CD4-positive, alpha-beta T cell treated with Interleukin-4 for 4 hours (primary cell): ENCODE data around the gene HMSD.
"Not testable (repeated sequence)": the region's sequence is repeated elsewhere in the genome, so short reads cannot be mapped to it uniquely, and the experiment has no call there.

Source experiments
- DNase-seq: peaks from one replicate; pipeline ENCODE4 v3.0.0-alpha.2; 2020

The HMSD gene

DNA sequence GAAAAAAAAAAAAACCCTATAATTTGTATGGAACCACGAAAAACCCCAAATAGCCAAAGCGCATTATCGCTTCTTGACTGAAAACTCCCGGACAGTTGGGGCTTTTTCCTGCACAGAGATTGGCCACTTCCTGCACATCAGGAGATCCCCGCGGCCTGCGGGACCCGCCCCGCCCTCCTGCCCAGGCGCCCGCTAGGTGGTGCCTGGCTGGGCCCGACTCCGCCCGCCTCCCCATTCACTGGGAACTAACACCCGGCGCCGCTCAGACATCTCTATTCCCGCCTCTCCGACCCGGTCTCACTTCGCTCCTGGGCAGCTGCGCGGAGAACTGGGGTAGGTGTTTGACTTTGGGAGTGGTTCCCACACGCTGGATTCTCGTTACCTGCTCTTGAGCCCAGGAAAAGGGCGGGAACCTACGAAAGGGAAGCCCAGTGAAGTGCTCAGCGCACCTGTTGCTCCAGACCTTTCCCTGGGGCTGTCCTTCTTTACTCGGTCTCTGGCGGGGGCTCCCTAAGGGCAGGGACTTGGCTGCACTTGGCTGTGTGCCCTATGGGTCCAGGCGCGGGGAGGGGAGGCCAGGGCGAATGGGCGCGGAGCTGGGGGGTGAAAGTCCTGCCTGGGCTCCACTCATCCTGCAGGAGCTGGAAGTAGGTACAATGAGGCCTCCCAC is at the start of gene HMSD:
Gene HMSD, plus strand, starts transcription at position 234 of the 670 bp plus-strand sequence. CDS start 4,155 bp downstream, outside the sequence.
- peak; percentile 46 for DNase-seq

DNA sequence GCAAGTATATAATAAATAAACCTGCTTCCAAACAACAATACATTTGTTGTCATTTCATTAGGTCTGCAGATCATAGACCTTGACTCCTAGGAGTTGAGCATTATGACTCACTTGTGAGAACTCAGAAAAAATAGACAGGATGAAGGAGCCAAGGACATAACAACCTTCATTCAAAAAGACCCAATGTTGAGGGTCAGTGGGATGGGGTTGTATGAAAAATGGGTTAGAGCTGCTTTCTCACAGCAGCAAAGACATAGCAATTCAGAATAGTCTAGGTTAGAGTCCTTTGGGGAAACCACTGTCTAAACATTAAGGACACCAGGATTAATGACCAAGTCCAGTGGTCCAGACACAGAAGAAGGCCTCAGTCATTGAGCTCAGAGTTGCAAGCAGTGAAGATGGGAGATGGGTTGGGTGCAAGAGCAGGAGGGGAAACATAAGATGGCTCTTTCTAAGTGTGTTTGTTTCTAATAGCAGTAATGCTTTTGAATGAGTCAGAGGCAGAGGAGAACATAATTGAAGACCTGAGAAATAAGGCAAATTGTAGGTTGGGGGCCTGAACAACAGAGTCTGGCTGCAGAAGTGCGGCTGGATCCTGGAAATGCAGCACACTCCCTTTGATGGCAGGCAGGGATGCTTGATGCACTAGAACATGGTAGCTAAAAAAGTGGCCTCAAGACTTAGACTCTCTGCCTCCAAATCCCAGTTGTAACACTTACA is 45.1 kb upstream of the HMSD start:
- no peak for DNase-seq

- DNase-seq: no peak
Measured at GRCh38 chr18:63904694-63905093, 44.4 kb upstream of the HMSD start.

GRCh38 chr18:63905361-63905760 is 43.7 kb upstream of the HMSD start:
- no peak for DNase-seq

DNA sequence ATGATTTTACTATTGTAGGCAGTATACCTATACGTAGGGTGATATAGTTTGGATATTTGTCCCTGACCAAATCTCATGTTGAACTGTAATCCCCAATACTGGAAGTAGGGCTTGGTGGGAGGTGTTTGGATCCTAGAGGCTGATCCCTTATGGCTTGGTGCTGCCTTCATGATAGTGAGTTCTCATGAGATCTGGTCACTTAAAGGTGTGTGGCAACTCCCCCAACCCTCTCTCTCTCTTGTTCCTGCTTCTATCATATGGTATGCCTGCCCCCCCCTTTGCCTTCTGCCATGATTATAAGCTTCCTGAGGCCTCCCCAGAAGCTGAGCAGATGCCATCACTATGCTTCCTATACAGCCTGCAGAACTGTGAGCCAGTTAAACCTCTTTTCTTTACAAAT is 43.0 kb upstream of the HMSD start:
- DNase-seq: no peak

DNA sequence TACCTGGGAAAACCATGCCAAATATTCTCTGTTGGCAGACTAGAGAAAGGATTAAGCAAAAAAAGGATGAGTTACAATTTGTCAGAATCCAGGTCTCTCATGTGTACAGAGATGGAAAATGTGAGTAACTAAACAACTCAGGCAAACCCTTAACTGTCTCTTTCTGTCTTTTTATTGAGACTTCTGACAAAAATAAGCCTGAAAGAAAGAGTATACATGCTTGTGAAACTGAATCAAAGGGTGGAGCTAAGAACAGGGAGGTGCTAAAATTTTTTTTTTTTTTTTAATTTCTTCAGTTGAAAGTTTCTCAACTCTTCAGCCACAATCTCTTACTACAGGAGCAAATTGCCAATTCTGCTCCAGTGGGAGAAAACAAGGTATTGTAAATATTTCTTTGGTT is 41.4 kb upstream of the HMSD start, which contains the start of gene SERPINB10:
Gene SERPINB10, plus strand, starts transcription at position 295 of the 400 bp plus-strand sequence. CDS start 7,553 bp downstream, outside the sequence.
- DNase-seq: no peak

- DNase-seq: no peak
Measured at GRCh38 chr18:63908858-63909257, 40.2 kb upstream of the HMSD start.

DNA sequence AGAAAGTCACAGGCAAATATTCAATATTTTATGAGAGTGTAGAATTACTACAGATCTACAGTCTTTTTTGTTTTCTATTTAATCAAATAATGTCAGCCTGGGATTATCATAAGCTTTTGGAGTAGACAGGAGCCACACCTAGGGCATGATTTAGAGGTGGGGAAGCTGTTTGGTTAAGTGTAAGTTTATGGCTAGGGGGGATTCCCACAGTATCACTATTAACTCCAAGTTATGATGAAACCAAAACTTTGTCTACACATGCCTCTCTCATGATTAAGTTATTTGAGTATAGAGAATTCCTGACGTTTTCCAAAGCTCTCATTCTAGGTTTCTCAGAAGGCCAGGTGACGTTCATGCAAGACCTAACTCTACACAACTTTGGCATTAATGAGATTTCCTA is 39.2 kb upstream of the HMSD start:
- no peak for DNase-seq

DNA sequence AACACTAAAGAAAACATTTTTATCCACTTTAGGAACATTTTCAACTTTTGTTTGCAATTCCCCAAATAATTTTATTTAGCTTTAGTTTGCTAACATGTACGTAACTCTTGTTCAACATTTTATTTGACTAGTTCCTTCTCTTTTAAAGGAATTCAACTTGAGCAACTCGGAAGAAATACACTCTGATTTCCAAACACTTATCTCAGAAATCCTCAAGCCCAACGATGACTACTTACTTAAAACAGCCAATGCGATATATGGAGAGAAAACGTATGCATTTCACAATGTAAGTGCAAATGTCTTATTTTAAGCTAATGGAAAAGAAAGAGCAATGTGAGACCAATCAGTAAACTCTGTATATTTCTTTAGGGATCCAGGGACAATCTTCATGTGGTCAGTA is 31.3 kb upstream of the HMSD start:
- DNase-seq: no peak

DNA sequence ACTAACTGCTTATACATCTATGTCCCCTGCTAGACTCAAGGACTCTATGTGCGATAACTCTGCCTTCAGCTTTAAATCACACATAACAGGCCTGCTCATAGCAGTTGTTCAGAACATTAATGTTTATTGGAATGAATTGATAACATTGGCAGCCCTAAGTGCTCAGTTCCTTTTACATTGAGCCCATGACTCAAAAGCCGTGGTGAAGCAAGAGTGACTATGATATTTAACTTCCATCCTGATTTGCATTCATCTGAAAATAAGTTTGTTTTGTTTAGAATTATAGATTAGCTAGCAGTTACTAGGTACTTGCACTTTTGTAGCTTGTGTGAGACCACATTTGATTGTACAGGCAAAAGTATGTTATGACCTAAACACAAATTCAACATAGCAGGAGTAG is 27.1 kb upstream of the HMSD start:
- DNase-seq: no peak

DNA sequence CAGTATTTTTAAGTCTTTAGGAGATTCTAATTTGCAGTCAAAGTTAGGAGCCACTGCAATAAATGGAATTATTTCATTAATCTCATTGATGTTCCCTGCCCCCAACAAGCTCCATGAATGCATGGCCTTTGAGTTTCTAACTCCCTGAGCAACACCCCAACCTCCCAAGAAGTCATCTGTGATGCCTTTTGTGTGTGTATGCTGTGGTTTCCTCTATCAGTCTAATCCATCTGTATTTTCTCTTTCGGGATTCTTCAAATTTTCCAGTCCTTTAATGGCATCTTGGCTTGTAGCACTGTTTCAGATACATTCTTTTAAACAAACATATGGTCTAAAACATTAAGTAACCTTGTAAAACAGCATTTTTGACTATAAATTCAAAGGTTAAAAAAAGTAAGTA is 24.6 kb upstream of the HMSD start:
- no peak for DNase-seq

- no peak for DNase-seq
Measured at GRCh38 chr18:63928331-63928730, 20.8 kb upstream of the HMSD start.

- not testable (repeated sequence) for DNase-seq
Measured at GRCh38 chr18:63929369-63929768, 19.7 kb upstream of the HMSD start.

DNA sequence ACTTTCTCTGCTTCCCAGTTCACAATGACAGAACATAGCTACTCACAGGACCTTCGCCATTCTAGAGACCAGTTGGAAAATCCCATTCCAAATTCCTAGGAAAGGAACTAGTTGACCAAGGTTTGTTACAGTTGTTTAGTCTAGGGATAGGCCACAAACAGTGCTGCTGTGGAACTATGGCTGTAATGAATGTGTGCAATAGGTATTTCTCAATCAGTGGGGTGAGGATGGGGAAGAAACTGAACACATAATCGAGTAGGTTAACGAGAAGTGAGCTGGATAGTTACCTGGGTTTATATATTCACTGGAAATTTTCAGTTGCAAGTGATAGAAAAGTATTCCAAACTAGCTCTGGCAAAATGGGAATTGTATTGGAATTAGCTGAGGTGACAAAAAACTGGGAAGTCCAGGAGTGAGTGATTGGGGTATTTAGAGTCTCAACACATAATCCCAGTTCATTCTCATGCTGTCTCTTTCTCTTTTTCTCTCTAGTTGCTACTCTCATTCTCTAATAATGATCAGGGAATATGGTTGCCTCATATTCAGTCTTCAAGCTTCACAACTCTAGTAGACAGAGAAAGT is 18.2 kb upstream of the HMSD start:
- DNase-seq: no peak

DNA sequence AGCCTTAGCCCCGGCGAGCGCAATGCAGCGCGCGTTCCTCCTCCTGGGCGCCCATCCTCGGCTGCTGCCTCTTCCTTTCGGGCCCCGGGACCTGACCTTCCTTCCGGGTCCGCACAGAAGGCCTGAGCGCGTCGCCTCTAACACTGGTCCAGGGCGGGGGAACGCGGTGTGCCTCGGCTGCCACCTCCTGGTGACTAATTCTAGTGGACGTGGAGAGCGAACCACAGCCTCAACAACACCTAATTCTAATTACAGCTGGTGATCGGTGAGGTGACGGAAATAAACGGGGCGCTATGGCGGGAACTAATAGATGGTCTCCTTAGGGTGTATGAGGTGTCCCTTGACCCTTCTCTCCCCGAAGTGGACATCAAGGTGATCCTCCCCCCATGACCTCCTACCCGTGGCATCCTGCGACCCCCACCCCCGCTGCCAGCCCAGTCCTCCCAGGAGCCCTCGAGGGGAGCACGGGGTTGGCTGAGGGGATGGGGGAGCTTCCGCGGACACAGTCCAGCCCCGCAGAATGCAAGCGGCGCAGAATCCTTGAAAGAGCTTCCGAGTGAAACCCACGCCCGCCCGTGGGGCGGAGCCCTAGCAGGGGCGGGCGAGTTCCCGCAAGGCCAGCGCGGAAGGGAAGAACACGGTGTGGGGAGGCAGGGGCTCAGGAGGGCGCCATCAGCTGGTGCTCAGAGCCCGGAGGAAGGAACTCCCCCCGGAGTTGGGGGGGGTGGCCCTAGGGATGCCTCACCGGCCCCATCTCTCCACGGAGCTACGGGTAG is 12.8 kb upstream of the HMSD start:
- DNase-seq: peak; percentile 56

DNA sequence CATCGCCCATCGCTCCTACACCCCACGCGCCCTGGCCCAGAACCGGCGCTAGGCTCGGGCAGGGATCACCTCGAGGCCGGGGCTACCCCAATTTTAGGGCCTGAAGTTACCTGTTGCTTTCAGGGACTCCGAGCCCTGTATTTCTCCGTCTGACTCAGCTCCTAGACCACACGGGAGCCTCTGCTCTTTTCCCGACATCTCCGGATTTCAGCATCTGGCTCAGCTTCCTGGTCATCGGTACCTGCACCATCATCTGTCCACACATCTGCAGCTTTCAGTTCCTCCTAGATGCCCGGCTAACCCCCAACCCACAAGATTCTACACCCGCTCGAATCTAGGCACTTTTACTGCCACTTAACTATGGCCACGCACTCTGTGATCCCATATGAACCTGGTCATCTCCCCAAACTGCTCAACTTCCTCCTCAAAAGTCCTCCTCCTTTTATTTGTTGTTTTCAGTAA is 12.1 kb upstream of the HMSD start:
- no peak for DNase-seq

DNA sequence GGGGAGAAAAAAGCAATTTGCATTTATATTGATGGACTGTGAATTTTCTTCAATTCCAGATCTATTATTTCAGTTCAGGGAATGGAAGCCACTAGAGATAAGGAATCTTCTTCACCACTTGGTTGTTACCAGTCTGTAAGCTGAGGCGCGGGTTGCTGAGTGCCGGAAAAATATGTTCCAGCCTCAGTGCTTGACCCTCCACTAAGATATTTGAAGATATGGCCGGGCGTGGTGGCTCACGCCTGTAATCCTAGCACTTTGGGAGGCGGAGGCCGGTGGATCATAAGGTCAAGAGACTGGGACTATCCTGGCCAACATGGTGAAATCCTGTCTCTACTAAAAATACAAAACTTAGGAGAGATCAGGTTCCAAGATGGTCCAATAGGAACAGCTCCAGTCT is 9.1 kb upstream of the HMSD start:
- DNase-seq: no peak

GRCh38 chr18:63940543-63941050 is 8.5 kb upstream of the HMSD start:
- DNase-seq: not testable (repeated sequence)

GRCh38 chr18:63947051-63947790 is 1.9 kb upstream of the HMSD start:
- no peak for DNase-seq

DNA sequence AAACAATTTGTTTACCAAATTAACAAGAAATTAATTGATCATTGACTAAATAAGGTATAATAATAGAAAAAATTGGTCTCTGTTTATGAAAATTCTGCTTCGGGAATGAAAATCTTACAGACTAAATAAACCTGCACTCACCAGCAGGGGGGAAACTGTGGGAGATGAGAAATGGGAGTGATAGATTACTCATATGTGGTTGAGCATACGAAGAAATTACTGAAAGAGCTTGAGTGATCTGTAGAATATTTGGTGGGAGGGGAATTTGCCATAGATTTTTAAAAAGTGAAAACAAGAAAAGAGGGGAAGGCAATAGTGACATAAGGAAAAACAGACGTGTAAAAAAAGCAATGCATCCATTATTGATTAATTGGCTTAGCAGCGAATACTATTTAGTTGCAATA is 2.2 kb downstream of the HMSD start:
- DNase-seq: no peak

GRCh38 chr18:63953811-63954210 is 4.7 kb downstream of the HMSD start:
- no peak for DNase-seq

DNA sequence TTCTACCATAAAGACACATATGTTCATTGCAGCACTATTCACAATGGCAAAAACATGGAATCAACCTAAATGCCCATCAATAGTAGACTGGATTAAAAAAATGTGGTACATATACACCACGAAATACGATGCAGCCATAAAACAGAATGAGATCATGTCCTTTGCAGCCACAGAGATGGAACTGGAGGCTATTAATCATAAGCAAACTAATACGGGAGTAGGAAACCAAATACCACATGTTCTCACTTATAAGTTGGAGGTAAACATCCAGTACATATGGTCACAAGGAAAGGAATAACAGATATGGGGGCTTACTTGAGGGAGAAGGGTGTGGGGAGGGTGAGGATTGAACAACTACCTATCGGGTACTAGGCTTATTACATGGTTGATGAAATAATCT is 7.7 kb downstream of the HMSD start:
- DNase-seq: no peak
